GM21526 (cell line): Measurements from ENCODE around the gene APCS.

Experiments
- ATAC-seq: cut with Tn5 transposase; IDR thresholded peaks from one replicate; pipeline ENCODE4 v1.9.1; 2021; ENCODE audit warnings: moderate library complexity; ENCODE audit not compliant: unreplicated experiment, low FRiP score

APCS gene

GRCh38 chr1:159587461-159587951 is at the start of gene APCS:
TSS of gene APCS (plus strand) at chr1:159587826. CDS start at chr1:159587922, 96 bp downstream.
- ATAC-seq = no peak

DNA sequence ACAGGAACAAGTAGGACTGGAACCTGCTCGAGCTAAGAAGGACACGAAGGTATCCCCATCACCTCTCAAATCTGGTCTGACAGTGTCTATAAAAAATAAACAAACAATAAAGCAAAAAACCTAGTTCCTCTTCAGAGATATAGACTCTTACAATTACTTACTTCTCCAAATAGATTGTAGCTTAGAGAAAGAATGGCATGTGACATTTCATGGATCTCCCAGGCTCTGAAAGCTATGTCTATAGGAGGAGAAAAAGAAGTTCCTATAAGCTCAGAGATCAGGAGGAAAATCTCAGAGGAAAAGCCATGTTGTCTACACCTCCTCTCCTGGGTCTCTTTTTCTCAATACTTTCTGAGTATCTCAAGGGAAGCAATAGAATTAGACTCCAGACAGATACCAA is 39.5 kb upstream of the APCS start:
- no peak for ATAC-seq

GRCh38 chr1:159554261-159554660 is 33.4 kb upstream of the APCS start:
- no peak for ATAC-seq

- no peak for ATAC-seq
Measured at GRCh38 chr1:159554696-159555095, 32.9 kb upstream of the APCS start.

GRCh38 chr1:159556931-159557369 is 30.7 kb upstream of the APCS start:
- no peak for ATAC-seq

DNA sequence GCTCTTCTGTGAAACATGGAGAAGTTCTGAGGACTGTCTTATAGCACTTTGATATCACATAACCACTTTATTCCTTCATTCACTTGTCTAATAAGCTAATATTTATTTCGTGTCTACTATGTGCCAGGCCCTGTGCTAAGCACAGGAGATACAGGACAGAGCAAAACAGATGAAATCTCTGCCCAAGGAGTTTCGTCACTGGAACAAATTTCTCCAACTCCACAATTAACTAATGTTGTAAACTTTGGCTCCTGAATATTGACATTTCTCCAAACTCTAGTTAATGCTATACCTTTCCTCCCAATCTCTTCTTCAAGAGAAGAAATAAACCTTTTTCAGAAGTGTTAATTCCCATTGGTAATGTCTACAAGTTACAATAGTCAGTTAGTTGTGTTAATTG is 27.0 kb upstream of the APCS start:
- ATAC-seq = no peak

GRCh38 chr1:159561497-159561896 is 26.1 kb upstream of the APCS start:
- no peak for ATAC-seq

- no peak for ATAC-seq
Measured at GRCh38 chr1:159562680-159563079, 24.9 kb upstream of the APCS start.

- no peak for ATAC-seq
Measured at GRCh38 chr1:159577446-159577845, 10.2 kb upstream of the APCS start.

DNA sequence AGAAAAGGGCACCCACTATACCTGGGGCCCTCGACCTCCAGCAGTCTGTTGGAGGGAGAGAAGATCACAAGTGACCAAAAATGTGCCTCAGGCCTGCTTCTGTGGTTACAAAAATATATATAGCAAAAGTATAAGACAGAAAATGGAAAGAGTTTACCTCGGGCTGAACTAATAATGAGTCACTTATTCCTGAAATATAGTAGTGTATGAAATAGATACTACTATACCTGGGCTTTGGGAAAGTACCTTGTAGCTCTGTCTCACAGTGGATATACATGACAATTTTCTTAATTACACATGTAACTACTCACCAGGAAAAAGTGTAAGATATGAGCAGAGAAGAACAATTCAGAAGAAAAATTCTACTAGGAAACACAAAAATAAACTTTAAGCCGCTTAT is 7.3 kb upstream of the APCS start:
- ATAC-seq = no peak

DNA sequence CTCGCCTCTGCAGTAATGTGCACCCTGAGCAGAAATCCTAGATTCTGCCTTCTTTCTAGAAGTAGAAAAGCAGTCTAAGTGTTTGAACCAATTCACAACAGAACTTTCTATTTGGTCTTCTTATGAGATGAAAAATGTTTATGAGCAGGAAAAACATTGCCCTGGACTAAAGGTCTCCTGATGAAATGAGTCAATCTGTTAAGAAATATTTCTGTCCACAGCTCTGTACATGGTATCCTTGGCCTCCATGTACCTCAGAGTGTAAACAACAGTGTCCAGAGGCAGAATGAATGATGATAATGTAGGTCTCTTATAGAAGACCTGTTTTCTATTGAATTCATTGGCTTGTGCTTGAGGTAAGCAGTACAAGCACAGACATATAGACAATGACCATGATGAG is 6.2 kb upstream of the APCS start:
- no peak for ATAC-seq

DNA sequence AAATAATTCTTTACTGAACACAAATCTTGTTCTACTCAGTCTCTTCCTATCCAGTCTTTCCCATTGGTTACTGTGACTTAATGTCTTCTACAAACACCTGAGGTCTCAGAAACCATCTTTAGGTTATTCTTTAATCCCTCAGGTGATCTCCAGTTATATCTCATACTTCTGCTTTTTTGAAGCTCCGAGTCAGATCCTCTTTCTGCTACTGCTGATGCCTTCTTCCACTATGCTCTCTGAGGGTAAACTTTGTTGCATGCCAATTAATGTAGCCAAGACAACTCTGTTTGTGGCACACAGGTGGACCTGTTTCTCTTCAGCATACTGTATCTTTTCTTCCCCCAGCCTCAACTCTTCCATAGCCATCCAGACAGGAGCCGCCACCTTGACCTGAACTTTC is 3.1 kb upstream of the APCS start:
- no peak for ATAC-seq

GRCh38 chr1:159591981-159592380 is 4.4 kb downstream of the APCS start:
- ATAC-seq = no peak

DNA sequence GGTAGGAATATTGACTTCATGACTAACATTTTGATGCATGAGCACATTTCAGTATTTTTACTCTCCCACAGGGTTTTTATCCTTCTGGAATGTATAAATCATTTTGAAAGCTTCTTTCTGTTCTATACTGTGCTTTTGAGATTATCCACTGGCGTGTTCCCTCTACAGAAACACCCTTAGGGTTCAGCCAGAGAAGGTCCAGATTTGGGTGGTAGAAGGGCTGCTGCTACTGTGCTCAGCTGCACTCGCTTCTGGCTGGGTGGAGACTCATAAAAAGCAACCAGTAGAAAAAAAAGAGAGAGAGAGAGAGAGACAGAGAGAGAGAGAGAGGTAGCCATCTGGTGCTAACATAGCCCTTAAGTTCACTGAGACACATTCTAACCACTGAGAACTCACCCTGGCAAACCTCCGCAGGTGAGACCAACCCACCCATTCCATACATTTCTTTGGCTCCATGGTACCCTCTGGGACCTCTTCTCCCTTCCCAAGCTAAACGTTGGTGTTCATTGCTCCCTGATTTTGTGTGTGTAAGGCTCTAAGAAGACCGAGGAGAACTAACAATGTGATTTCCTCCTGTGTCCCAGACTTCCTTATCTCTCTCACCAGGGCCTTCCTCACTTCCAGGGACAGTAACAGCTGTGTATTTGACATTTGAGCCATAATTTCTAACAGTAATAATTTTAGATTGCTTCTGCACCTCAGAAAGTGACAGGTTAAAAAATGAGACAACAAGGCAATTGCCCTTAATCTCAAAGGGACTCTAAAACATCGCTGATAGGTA is 7.2 kb downstream of the APCS start:
- no peak for ATAC-seq

- ATAC-seq = no peak
Measured at GRCh38 chr1:159598196-159598595, 10.6 kb downstream of the APCS start.

DNA sequence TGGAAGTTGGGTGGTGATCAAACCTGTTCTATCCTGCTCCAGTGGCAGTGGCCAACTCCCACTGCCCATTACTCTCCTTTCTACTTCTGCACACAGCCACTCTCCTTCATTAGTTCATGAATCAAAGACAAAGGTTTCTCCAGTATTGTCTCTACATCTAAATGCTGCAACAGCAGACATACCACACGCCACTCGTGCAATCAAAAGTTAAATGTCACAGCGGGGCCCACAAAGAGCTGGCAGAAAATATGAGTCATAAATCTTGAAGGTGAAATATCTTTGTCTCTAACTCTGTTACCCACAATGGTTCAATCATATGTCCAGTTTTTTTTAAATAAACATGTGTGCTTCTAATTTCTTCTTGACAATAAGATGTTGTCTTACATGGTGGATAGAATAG is 13.3 kb downstream of the APCS start:
- no peak for ATAC-seq

GRCh38 chr1:159602501-159602999 is 14.9 kb downstream of the APCS start:
- no peak for ATAC-seq

- no peak for ATAC-seq
Measured at GRCh38 chr1:159612211-159612885, 24.7 kb downstream of the APCS start.

DNA sequence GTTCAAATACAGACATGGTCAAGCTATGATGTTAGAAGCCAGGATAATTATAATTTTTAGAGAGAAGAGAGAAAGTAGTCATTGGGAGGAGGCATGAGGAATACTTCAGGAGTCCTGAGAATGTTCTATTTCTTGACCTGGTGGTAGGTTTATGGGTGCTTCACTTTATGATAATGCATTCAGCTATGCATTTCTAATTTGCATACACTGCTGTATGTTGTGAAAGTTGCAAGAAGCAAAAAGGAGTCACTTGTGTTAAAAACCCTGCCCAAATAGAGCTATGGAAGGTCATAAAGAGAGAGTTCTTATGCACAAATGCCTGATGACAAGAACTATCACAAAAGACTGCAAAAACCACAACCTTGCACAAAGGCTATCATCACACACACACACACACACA is 45.3 kb downstream of the APCS start:
- ATAC-seq = no peak
